ENCODE measurements around the gene OVOL1. TPM values are rescaled to one million over a fixed set of nuclear protein-coding genes. Genes with fewer than 3 reads are reported as not detected.

Gene OVOL1
- 0.91 and 3.8 TPM in 2 replicates for total RNA-seq

GRCh38 chr11:65786786-65787636 is at the start of gene OVOL1:
Gene OVOL1, plus strand, starts transcription at chr11:65787063. Its CDS starts 311 bp downstream, at chr11:65787374.

GRCh38 chr11:65780770-65781151 is 6.1 kb upstream of the OVOL1 start, which contains the start of gene AP5B1:
Gene AP5B1, minus strand, starts transcription at chr11:65780976. Its CDS starts 385 bp downstream, at chr11:65780591.

GRCh38 chr11:65833297-65834030 is 46.6 kb downstream of the OVOL1 start, which contains the start of gene SNX32:
Gene SNX32, plus strand, starts transcription at chr11:65833963. Its CDS starts 103 bp downstream, at chr11:65834066.

Other genes starting within 250 kb of the OVOL1 start
- 24.9 and 43.0 TPM in 2 replicates for gene LTBP3, start 228.7 kb upstream of the OVOL1 start, total RNA-seq
- gene ZNRD2, start 216.6 kb upstream of the OVOL1 start, total RNA-seq: 66.4 and 90.1 TPM in 2 replicates
- 37.1 and 47.3 TPM in 2 replicates for gene FAM89B, start 214.5 kb upstream of the OVOL1 start, total RNA-seq
- 55.5 and 75.6 TPM in 2 replicates for gene EHBP1L1, start 211.0 kb upstream of the OVOL1 start, total RNA-seq
- 0.23 and 0.57 TPM in 2 replicates for gene KCNK7, start 191.3 kb upstream of the OVOL1 start, total RNA-seq
- 34.0 and 37.3 TPM in 2 replicates for gene MAP3K11, start 172.8 kb upstream of the OVOL1 start, total RNA-seq
- gene PCNX3, start 171.3 kb upstream of the OVOL1 start, total RNA-seq: 27.0 and 30.7 TPM in 2 replicates
- gene SIPA1, start 149.0 kb upstream of the OVOL1 start, total RNA-seq: 19.0 and 19.4 TPM in 2 replicates
- 51.6 and 64.1 TPM in 2 replicates for gene RELA, start 124.1 kb upstream of the OVOL1 start, total RNA-seq
- 38.3 and 42.5 TPM in 2 replicates for gene KAT5, start 74.8 kb upstream of the OVOL1 start, total RNA-seq
- gene RNASEH2C, start 66.3 kb upstream of the OVOL1 start, total RNA-seq: 48.7 and 94.1 TPM in 2 replicates
- gene AP5B1, start 6.1 kb upstream of the OVOL1 start, total RNA-seq: 11.8 and 13.9 TPM in 2 replicates
- 0.23 TPM in 1 of 2 replicates, not detected in the other for gene SNX32, start 46.9 kb downstream of the OVOL1 start, total RNA-seq
- 1,280 and 1,622 TPM in 2 replicates for gene CFL1, start 71.1 kb downstream of the OVOL1 start, total RNA-seq
- gene MUS81, start 73.4 kb downstream of the OVOL1 start, total RNA-seq: 44.5 and 44.8 TPM in 2 replicates
- 7.0 and 20.5 TPM in 2 replicates for gene EFEMP2, start 85.7 kb downstream of the OVOL1 start, total RNA-seq
- 0.08 TPM in 1 of 2 replicates, not detected in the other for gene CTSW, start 92.8 kb downstream of the OVOL1 start, total RNA-seq
- 137 and 189 TPM in 2 replicates for gene FIBP, start 101.4 kb downstream of the OVOL1 start, total RNA-seq
- gene CCDC85B, start 103.6 kb downstream of the OVOL1 start, total RNA-seq: 101 and 124 TPM in 2 replicates
- 141 and 144 TPM in 2 replicates for gene FOSL1, start 113.3 kb downstream of the OVOL1 start, total RNA-seq
- 15.5 and 17.6 TPM in 2 replicates for gene C11orf68, start 132.0 kb downstream of the OVOL1 start, total RNA-seq
- 306 and 310 TPM in 2 replicates for gene DRAP1, start 132.4 kb downstream of the OVOL1 start, total RNA-seq
- gene TSGA10IP, start 158.4 kb downstream of the OVOL1 start, total RNA-seq: not detected in 2 replicates
- gene SART1, start 174.7 kb downstream of the OVOL1 start, total RNA-seq: 28.7 and 32.7 TPM in 2 replicates
- 23.3 and 35.2 TPM in 2 replicates for gene EIF1AD, start 215.1 kb downstream of the OVOL1 start, total RNA-seq
- 93.5 and 105 TPM in 2 replicates for gene BANF1, start 215.4 kb downstream of the OVOL1 start, total RNA-seq
- gene CST6, start 224.9 kb downstream of the OVOL1 start, total RNA-seq: 0.34 and 1.8 TPM in 2 replicates
- gene CATSPER1, start 239.4 kb downstream of the OVOL1 start, total RNA-seq: not detected in 2 replicates